Breast epithelium (tissue), 4 donors: ENCODE data around the gene NOPCHAP1. TPM values are rescaled to one million over a fixed set of nuclear protein-coding genes. Genes with fewer than 3 reads are reported as not detected.
A peak's percentile ranks its signal among the peaks of the same experiment; 100 is the strongest.
"Not testable (repeated sequence)": the region's sequence is repeated elsewhere in the genome, so short reads cannot be mapped to it uniquely, and the experiment has no call there.

ENCODE experiments used
- DNase-seq, 2 donors: peaks; one replicate each; pipeline ENCODE4 v3.0.0-alpha.2; 2019; ENCODE audit warnings: low spot score in 2 of 2
- H3K27ac ChIP-seq, 2 donors: fragments of 200-600 bp; sonication (generic) in 1 of 2; one replicate each; pipeline ENCODE4 v1.5.1; 2016 to 2019; ENCODE audit warnings: mild to moderate bottlenecking in 1 of 2
- H3K27me3 ChIP-seq, 2 donors: fragments of 200-600 bp; sonication (generic) in 1 of 2; one replicate each; pipeline versions ENCODE4 v1.5.1 to v1.6.0; 2017 to 2019; ENCODE audit warnings: control low read depth in 1 of 2, mild to moderate bottlenecking in 1 of 2
- H3K36me3 ChIP-seq: fragments of 200-600 bp; one replicate; pipeline ENCODE4 v1.5.1; 2019
- H3K4me1 ChIP-seq, 2 donors: fragments of 200-600 bp; sonication (generic); one replicate each; pipeline ENCODE4 v1.5.1; 2016 to 2019; ENCODE audit warnings: control low read depth in 1 of 2
- H3K4me3 ChIP-seq, 3 donors: fragments of 200-600 bp; sonication (generic); 1 replicate in 2 of 3; 2 replicates in 1 of 3; pipeline ENCODE4 v1.5.1; 2016 to 2019; ENCODE audit warnings: mild to moderate bottlenecking in 3 of 3, moderate library complexity in 2 of 3
- H3K9me3 ChIP-seq, 2 donors: fragments of 200-600 bp; sonication (generic) in 1 of 2; one replicate each; pipeline ENCODE4 v1.5.1; 2016 to 2019; ENCODE audit warnings: control low read depth in 1 of 2
- CTCF ChIP-seq, 3 donors: fragments of 450-650 bp; IDR thresholded peaks; one replicate each; pipeline ENCODE4 v1.5.1; 2016 to 2017; ENCODE audit warnings: antibody characterized with exemption in 3 of 3, mild to moderate bottlenecking in 3 of 3, moderate library complexity in 3 of 3
- POLR2A ChIP-seq: fragments of 450-650 bp; IDR thresholded peaks from one replicate; pipeline ENCODE4 v1.6.1; 2016; ENCODE audit warnings: antibody characterized with exemption, mild to moderate bottlenecking, moderate library complexity
- POLR2AphosphoS5 ChIP-seq, 3 donors: sonication (generic); formaldehyde crosslinking; IDR thresholded peaks; one replicate each; pipeline ENCODE4 v1.6.1; 2017; ENCODE audit warnings: antibody characterized with exemption in 3 of 3
- intact Hi-C: fragments of 100-400 bp; cut with DNase I; formaldehyde crosslinking; loops from one replicate; pipeline ENCODE4 v1.15.1; 2023; ENCODE audit warnings: low total_unique reads
- total RNA-seq, 3 donors: library from RNA; depleted of rRNA; stranded (reverse); fragments of >200 nt; gene quantifications; one replicate each; pipeline ENCODE4 v1.1.0, GENCODE V29; 2016

NOPCHAP1 gene
- total RNA-seq: 1 to 10 TPM; 5.3 to 9.8 (median 6.4) TPM

- peak within 1 kb of the TSS; percentile 72 to 90 (median 79) for H3K4me3 ChIP-seq
- peak; percentile 87 to 90 for DNase-seq
- no peaks in the 10 kb centered on the region for H3K27me3 ChIP-seq
- H3K36me3 ChIP-seq: no peaks in the 10 kb centered on the region
- peak within 1 kb of the TSS; percentile 61 to 63 for H3K27ac ChIP-seq
- intact Hi-C loops: no loop called here
- TF ChIP-seq POLR2AphosphoS5 (IDR thresholded peaks at IDR 0.05): peak in 2 of 3 donors; percentile 23 to 65
- TF ChIP-seq CTCF (IDR thresholded peaks at IDR 0.05): no peak
- TF ChIP-seq POLR2A: peak; percentile 20
- no peaks in the 10 kb centered on the region for H3K4me1 ChIP-seq
- H3K9me3 ChIP-seq: no peaks in the 10 kb centered on the region
Measured at GRCh38 chr12:104986022-104986941, at the start of gene NOPCHAP1. Gene NOPCHAP1 (plus strand): TSS chr12:104986316. CDS start chr12:104986353, 37 bp downstream.

- intact Hi-C loops: no loop called here
- TF ChIP-seq CTCF (IDR thresholded peaks at IDR 0.05) (no peak), POLR2A (no peak), POLR2AphosphoS5 (IDR thresholded peaks at IDR 0.05) (no peak)
- H3K27ac ChIP-seq: no peak overlapping the region
- H3K27me3 ChIP-seq: no peaks in the 10 kb centered on the region
- H3K4me3 ChIP-seq: no peak overlapping the region
- no peaks in the 10 kb centered on the region for H3K36me3 ChIP-seq
- no peaks in the 10 kb centered on the region for H3K4me1 ChIP-seq
- no peak for DNase-seq
- no peaks in the 10 kb centered on the region for H3K9me3 ChIP-seq
Measured at GRCh38 chr12:104938371-104938770, 47.7 kb upstream of the NOPCHAP1 start.

- no peak overlapping the region for H3K4me3 ChIP-seq
- no peak overlapping the region for H3K27ac ChIP-seq
- no peak for DNase-seq
- no peaks in the 10 kb centered on the region for H3K36me3 ChIP-seq
- TF ChIP-seq POLR2AphosphoS5 (IDR thresholded peaks at IDR 0.05) (no peak), POLR2A (no peak), CTCF (IDR thresholded peaks at IDR 0.05) (no peak)
- H3K27me3 ChIP-seq: no peaks in the 10 kb centered on the region
- no peaks in the 10 kb centered on the region for H3K4me1 ChIP-seq
- H3K9me3 ChIP-seq: no peaks in the 10 kb centered on the region
- intact Hi-C loops: no loop called here
Measured at GRCh38 chr12:104939089-104939488, 47.0 kb upstream of the NOPCHAP1 start.

GRCh38 chr12:104941454-104941853 is 44.7 kb upstream of the NOPCHAP1 start:
- Histone ChIP-seq H3K4me3 (no peak overlapping the region), H3K4me1 (no peaks in the 10 kb centered on the region), H3K27me3 (no peaks in the 10 kb centered on the region), H3K36me3 (no peaks in the 10 kb centered on the region), H3K9me3 (no peaks in the 10 kb centered on the region), H3K27ac (no peak overlapping the region)
- DNase-seq: no peak
- intact Hi-C loops: no loop called here
- TF ChIP-seq CTCF (IDR thresholded peaks at IDR 0.05): no peak
- TF ChIP-seq POLR2A: no peak
- no peak for TF ChIP-seq POLR2AphosphoS5 (IDR thresholded peaks at IDR 0.05)

GRCh38 chr12:104942075-104942474 is 44.0 kb upstream of the NOPCHAP1 start:
- Histone ChIP-seq H3K36me3 (no peaks in the 10 kb centered on the region), H3K4me3 (no peak overlapping the region), H3K27ac (no peak overlapping the region), H3K4me1 (no peaks in the 10 kb centered on the region), H3K9me3 (no peaks in the 10 kb centered on the region), H3K27me3 (no peaks in the 10 kb centered on the region)
- intact Hi-C loops: no loop called here
- TF ChIP-seq POLR2AphosphoS5 (IDR thresholded peaks at IDR 0.05) (no peak), POLR2A (no peak), CTCF (IDR thresholded peaks at IDR 0.05) (no peak)
- no peak for DNase-seq

GRCh38 chr12:104943401-104943800 is 42.7 kb upstream of the NOPCHAP1 start:
- H3K4me3 ChIP-seq, H3K4me1 ChIP-seq, intact Hi-C loops, H3K27ac ChIP-seq, H3K9me3 ChIP-seq, DNase-seq, H3K36me3 ChIP-seq, H3K27me3 ChIP-seq: not testable (repeated sequence)
